ENCODE results near the gene ANKS1B.
"Not testable (repeated sequence)": the region's sequence is repeated elsewhere in the genome, so short reads cannot be mapped to it uniquely, and the experiment has no call there.

The ANKS1B gene

DNA sequence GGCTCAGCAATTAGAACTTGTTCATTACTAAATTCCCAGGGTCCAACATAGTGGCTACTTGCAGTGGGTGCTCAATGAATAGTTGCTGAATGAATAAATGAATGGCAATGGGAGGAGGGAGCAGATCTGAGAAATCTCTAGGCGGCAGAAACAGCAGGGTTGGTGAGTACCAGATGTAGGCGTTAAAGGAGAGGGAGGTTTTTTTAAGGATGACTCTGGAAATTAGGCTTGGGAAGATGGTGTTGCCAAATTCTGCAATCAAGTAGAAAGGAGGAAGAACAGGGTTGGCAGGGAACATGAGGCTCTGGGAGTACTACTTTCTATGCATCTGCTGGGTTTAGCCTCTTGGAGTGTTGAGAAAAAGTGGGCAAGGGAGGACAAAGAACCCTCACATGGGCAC is 1132.6 kb downstream of the ANKS1B start:
- TF ChIP-seq POLR2A (IDR thresholded peaks at IDR 0.05; ENCODE audit: low read length) (no peak), GATA1 (IDR thresholded peaks at IDR 0.05; ENCODE audit: low read depth, low read length) (no peak)
- DNase-seq, result no peak

DNA sequence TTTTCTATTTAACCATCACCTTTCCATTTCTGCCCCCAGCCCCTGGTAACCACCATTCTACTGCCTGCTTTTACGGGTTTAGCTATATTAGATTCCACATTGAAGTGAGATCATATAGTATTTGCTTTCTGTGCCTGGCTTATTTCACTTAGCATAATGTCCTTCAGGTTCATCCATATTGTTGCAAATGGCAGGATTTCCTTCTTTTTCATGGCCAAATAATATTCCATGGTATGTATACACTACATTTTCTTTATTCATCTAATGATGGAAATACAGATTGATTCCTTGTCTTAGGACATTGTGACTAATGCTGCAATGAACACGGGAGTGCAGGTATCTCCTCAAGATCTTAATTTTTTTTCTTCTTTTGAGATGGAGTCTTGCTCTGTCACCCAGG is 1137.5 kb downstream of the ANKS1B start:
- DNase-seq, result no peak
- no peak for TF ChIP-seq GATA1 (IDR thresholded peaks at IDR 0.05; ENCODE audit: low read depth, low read length)

DNA sequence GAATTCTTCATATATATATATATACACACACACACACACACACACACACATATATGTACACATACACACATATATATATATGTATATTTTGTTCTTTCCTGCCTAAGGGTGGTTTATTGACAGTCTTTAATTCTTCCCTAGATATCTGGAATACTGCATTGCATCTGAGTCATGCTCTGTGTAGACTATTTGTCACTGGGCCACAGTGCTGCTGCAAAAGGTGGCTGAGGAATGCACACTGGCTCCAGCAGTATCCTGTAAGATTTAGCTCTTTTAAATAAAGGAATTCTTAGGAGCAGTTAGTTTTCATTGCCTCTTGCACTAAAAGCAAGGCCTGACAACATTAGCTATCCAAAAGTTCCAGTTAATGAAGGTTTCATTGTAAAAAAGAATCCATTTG is 1138.8 kb downstream of the ANKS1B start:
- TF ChIP-seq POLR2A (IDR thresholded peaks at IDR 0.05; ENCODE audit: low read length) (no peak), GATA1 (IDR thresholded peaks at IDR 0.05; ENCODE audit: low read depth, low read length) (no peak)

DNA sequence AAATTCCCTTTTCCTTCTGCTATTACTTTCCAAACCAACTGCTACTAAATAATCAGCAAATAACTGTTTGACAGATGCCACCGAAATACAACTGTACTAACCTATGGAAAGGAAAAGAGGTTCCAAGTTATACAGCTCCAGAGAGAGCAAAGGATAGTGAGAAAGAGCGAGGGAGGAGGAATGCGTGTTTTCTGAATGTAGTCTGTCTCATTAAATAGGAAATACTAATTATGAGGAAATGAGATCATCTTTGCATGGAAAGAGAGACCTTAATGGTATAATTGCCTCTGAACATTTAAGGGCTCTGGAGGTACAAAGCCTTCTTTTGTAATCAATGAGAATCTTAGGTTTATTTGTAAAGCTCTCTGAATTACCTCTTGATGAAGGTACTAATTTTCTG is 1144.4 kb downstream of the ANKS1B start:
- no peak for DNase-seq
- TF ChIP-seq POLR2A (IDR thresholded peaks at IDR 0.05; ENCODE audit: low read length) (no peak), GATA1 (IDR thresholded peaks at IDR 0.05; ENCODE audit: low read depth, low read length) (no peak)

More for the DNA sequence above, 1138.8 kb downstream of the ANKS1B start:
- no peak for DNase-seq

DNA sequence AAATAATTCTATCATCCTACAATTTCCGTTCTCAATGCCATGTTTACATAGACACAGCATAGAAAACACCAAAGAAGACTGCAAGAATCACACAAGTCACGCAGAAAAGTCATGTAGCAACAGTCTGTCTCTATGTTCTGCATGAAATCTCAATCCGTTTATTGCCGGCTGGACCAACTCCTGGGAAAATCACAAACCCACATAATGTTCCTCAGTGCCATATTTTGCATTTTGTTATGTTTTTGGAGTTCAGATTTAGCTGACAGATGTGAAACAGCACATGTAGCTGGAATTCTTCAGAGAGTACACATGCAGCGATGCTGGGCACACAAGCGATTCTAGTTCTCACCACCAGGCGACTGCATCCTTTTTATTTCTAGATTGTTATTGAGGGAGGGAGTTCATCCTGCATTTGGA is 1146.5 kb downstream of the ANKS1B start:
- TF ChIP-seq GATA1 (IDR thresholded peaks at IDR 0.05; ENCODE audit: low read depth, low read length) (no peak), POLR2A (IDR thresholded peaks at IDR 0.05; ENCODE audit: low read length) (no peak)
- DNase-seq, result no peak

DNA sequence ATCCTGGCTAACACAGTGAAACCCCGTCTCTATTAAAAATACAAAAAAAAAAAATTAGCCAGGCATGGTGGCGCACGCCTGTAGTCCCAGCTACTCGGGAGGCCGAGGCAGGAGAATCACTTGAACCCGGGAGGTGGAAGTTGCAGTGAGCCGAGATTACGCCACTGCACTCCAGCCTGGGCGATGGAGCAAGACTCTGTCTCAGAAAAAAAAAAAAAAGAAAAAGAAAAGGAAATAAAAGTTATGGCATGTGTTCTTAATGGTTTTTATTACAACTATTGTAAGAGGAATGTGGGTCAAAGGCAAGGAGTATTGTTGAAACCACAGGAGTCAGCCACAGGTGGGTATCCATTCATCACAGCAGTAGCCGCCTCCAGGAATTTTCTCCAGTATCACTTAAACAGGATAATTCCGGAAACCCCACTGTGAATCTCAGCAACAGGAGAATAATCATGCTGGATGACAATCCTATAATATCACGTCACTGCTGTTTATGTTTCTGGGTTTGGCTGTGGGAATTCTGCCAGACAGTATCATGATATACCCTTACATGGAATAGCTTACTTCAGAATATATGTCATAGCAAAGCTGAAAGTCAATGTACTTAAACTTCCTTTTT is 1147.5 kb downstream of the ANKS1B start:
- DNase-seq, result not testable (repeated sequence)

DNA sequence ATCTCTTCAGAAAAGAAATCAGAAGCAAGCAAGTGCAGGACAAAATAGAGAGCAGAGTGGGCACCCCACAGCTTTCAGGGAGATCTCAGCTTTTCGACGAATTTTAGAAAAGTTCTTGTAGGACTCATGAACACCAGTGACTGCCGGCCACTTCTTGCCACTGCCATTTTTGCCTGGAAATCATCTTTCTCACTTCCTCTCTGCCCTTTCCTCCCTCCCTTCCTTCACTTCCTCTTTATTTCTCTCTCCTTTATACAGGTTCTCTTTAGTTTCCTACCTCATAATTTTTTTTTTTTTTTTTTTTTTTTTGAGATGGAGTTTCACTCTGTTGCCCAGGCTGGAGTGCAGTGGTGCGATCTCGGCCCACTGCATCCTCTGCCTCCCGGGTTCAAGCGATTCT is 1154.1 kb downstream of the ANKS1B start:
- no peak for DNase-seq
- TF ChIP-seq GATA1 (IDR thresholded peaks at IDR 0.05; ENCODE audit: low read depth, low read length) (no peak), POLR2A (IDR thresholded peaks at IDR 0.05; ENCODE audit: low read length) (no peak)

DNA sequence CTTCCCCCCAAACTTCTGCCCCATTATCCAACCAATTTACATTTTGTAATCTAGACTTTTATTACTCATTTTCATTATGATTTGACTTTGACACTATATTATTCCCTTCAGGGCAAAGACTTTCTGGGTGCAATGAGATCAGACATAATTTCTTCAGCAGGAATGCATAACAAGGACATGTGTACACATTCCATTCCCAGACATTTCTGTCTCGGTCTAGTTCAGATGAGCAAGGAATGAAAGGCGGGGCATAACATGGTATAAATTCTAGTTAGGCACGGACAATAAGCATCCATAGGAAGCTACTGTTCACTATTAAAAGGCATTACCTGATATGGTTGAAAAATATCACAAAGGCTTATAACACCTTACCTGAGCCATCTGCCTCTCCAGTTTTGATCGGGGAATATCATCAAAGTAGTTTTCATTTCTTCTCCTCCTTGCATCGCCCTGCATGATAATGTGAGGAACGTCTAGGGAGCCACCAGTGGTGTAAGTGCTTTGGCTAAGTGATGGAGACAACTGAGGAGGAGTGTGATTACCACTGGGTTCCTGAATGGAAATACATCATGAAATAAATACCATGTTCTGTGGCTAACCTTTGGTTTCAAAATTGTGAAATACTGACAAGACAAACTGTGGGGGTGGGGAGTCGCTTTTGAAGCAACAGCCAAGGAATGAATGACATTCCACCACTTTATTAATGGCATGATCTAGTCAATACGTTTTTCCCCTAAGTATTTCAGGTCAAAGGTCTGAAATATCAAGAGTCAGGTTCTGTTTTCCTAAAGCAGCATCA is 1155.7 kb downstream of the ANKS1B start:
- no peak for TF ChIP-seq GATA1 (IDR thresholded peaks at IDR 0.05; ENCODE audit: low read depth, low read length)
- no peak for TF ChIP-seq POLR2A (IDR thresholded peaks at IDR 0.05; ENCODE audit: low read length)
- no peak for DNase-seq

DNA sequence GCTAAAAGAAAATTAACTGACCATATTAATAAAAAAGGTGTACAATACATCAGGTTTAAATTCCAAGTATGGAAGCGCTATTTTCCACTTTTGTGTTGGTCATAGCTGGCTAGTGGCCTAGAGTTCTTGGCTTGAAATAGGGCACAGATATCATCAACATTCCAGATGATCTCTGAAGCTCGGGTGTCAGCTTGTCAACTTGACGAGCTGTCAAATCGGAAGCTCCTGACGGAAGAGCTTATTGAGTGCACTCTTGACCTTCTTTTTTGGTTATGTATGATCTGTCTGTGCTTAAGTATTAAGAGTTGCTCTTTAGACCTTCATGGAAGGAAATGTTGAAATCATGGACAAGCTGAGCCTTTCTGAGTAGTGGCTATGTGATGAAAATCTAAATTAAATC is 1161.7 kb downstream of the ANKS1B start:
- no peak for DNase-seq
- no peak for TF ChIP-seq POLR2A (IDR thresholded peaks at IDR 0.05; ENCODE audit: low read length)
- TF ChIP-seq GATA1 (IDR thresholded peaks at IDR 0.05; ENCODE audit: low read depth, low read length), result no peak

DNA sequence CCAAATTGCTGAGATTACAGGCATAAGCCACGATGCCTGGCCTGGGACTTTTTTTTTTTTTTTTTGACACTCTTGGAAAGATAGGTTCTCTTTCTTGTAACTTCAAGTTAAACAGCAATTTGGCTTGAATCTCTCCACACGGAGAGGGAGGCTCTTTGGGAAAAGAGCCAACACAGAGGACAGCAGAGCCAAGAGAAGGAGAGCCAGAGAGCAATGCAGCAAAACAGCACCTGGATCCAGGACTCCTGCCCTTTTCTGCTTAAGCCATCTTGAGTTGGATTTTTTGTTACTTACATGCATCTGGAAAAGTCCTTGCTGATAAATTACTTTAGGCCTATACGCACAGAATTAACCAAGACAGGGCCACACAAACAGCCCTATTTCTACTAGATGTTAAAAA is 1162.9 kb downstream of the ANKS1B start:
- DNase-seq, result no peak
- TF ChIP-seq POLR2A (IDR thresholded peaks at IDR 0.05; ENCODE audit: low read length) (no peak), GATA1 (IDR thresholded peaks at IDR 0.05; ENCODE audit: low read depth, low read length) (no peak)

DNA sequence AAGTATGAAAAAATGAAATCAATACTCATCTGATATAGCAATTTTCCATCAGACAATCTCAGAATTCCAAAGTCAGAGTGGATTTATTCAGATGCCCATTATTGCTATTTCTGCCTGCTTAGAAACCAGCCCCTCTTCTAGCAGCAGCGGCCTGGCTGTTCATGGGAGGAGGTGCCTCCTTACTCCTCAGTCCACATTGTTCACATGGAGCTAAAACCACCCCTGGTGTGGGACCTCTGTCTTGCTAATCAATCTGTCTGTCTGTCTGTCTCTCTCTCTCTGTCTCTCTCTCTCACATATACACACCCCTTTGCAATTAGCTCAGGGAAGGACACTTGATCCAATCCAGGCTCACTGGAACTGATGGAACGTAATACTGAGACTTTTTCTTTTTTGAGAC is 1163.5 kb downstream of the ANKS1B start:
- no peak for DNase-seq
- no peak for TF ChIP-seq POLR2A (IDR thresholded peaks at IDR 0.05; ENCODE audit: low read length)

DNA sequence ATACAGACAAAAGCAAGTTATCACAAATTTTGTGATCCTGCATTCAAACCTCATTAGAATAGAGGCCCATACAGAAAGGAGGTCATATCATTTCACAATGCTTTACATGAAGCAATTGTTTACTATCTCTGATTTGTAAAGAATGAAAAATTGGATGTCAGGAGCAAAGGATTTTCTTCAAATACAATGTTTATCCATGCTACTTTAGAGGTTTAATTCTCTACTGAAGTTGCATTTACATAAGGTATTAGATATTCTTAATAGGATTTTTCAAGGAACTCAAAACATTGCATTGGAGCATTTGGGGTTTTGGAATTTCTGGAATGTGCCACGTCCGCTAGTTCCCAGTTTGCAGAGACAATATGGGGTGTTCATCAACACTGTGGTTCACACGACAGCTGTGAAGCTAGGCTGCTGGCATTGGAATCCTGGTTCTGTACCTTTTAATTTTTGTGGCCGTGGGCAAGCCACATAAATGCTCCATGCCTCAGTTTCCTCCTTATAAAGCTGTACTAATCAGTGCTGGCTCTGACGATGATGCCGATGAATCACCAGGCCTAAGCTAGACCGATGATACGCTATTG is 1164.8 kb downstream of the ANKS1B start:
- no peak for DNase-seq
- TF ChIP-seq GATA1 (IDR thresholded peaks at IDR 0.05; ENCODE audit: low read depth, low read length) (no peak), POLR2A (IDR thresholded peaks at IDR 0.05; ENCODE audit: low read length) (no peak)

DNA sequence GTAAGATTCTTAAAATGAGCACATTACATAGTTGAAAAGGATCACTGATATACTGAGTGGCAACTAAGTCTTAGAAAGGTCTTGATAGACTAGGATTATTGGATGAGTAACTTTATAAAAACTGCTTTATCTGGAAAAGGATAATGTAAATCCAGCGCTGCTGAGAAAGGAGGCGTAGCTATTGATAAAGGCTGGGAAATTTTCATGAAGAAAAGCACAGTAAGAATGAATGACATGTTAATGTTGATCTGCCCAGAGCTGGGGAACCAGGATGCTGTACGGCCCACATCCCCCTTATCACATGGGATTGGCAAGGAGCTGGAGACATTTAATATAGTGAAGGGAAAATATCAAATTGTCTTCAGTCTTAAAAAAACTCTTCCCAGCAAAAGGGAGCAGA is 1165.7 kb downstream of the ANKS1B start:
- no peak for DNase-seq
- TF ChIP-seq POLR2A (IDR thresholded peaks at IDR 0.05; ENCODE audit: low read length) (no peak), GATA1 (IDR thresholded peaks at IDR 0.05; ENCODE audit: low read depth, low read length) (no peak)

DNA sequence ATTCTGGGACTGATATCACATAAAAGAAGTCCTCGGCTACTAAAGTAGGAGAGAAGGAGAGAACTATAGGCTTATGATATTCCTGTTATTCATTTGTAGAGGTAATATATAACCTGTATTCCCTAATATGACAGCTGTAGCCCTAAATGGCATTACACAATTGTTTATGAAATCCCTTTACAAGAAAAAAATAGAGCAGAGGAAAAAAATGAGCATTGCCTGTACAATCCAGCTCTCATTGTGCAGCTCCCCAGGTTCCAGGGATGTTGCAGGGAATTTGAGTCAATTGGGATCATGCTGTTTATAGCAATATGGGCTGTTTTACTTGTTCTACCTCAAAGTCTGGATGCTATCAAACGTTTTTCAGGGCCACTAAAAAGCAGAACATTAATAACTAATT is 1166.5 kb downstream of the ANKS1B start:
- no peak for TF ChIP-seq GATA1 (IDR thresholded peaks at IDR 0.05; ENCODE audit: low read depth, low read length)
- TF ChIP-seq POLR2A (IDR thresholded peaks at IDR 0.05; ENCODE audit: low read length), result no peak
- no peak for DNase-seq

DNA sequence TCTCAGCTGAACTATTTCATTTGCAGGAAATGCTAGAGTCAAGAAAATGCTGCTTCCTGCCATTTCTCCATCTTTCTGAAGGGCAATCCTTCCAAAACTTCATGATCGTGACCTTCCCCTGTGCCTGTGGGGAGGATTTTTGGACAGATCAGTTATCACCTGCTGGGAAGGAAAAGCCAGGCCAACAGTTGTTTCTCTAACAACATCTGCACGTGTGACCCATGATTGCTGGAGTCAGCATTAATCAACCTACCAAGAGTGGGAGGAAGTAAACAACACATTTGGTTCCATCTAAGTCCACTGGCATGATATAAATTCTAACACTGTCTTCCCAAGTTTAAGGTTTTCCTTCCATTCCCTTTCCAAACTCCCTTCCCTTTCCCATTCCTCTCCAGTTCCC is 1167.0 kb downstream of the ANKS1B start:
- DNase-seq, result no peak
- no peak for TF ChIP-seq GATA1 (IDR thresholded peaks at IDR 0.05; ENCODE audit: low read depth, low read length)
- TF ChIP-seq POLR2A (IDR thresholded peaks at IDR 0.05; ENCODE audit: low read length), result no peak

Data from erythroblast (primary cell).